Ascending aorta (tissue), 2 donors: ENCODE results near the gene PLA2G4E. TPM values are rescaled to one million over a fixed set of nuclear protein-coding genes. Genes with fewer than 3 reads are reported as not detected.

Experiments used
- DNase-seq, 2 donors: peaks; one replicate each; pipeline ENCODE4 v3.0.0-alpha.2; 2019; ENCODE audit warnings: low spot score in 2 of 2
- H3K27ac ChIP-seq, 2 donors: fragments of 200-600 bp; sonication (generic); one replicate each; pipeline ENCODE4 v1.5.1; 2016 to 2017; ENCODE audit warnings: mild to moderate bottlenecking in 1 of 2
- H3K27me3 ChIP-seq: fragments of 200-600 bp; sonication (generic); one replicate; pipeline ENCODE4 v1.5.1; 2017
- H3K36me3 ChIP-seq, 2 donors: fragments of 200-600 bp; sonication (generic); one replicate each; pipeline ENCODE4 v1.5.1; 2016
- H3K4me1 ChIP-seq, 2 donors: fragments of 200-600 bp; sonication (generic); one replicate each; pipeline ENCODE4 v1.5.1; 2016 to 2017; ENCODE audit warnings: mild to moderate bottlenecking in 1 of 2
- H3K4me3 ChIP-seq, 2 donors: fragments of 200-600 bp; sonication (generic); one replicate each; pipeline ENCODE4 v1.5.1; 2016 to 2017; ENCODE audit warnings: mild to moderate bottlenecking in 1 of 2
- H3K9me3 ChIP-seq, 2 donors: fragments of 200-600 bp; sonication (generic); one replicate each; pipeline ENCODE4 v1.5.1; 2016
- intact Hi-C: fragments of 100-400 bp; cut with DNase I; formaldehyde crosslinking; loops from one replicate; pipeline ENCODE4 v1.15.1; 2023
- total RNA-seq: library from RNA; depleted of rRNA; stranded (reverse); fragments of >200 nt; gene quantifications from one replicate; pipeline ENCODE4 v1.1.0, GENCODE V29; 2016
- TF ChIP-seq, protein P1 (sequence below), 3 experiments: fragments of 200-600 bp in 2 of 3; fragments of 450-650 bp in 1 of 3; sonication (generic) in 2 of 3; IDR thresholded peaks; one replicate each; pipeline ENCODE4 v1.5.1; 2016 to 2019; ENCODE audit warnings: antibody characterized with exemption in 3 of 3, mild to moderate bottlenecking in 1 of 3, moderate library complexity in 1 of 3

PLA2G4E gene
- total RNA-seq, 1 donor from 2014 or later: not detected

GRCh38 chr15:41932511-41933289, 88.1 kb downstream of the PLA2G4E start:
- Histone ChIP-seq H3K9me3 (no peaks in the 10 kb centered on the region), H3K36me3 (peaks cover 3 to 5% of the 10 kb centered on the region in 2 donors), H3K27me3 (no peaks in the 10 kb centered on the region), H3K4me3 (no peak overlapping the region), H3K27ac (peak overlapping the region; percentile 59 to 72), H3K4me1 (peaks cover 35 to 68% of the 10 kb centered on the region in 2 donors)
- DNase-seq: no peak
- intact Hi-C loops: loop anchor here (1.0 kb wide), 1 partner anchor 40 kb away; the partner anchor contains the start of gene EHD4
- TF ChIP-seq, protein P1, sequence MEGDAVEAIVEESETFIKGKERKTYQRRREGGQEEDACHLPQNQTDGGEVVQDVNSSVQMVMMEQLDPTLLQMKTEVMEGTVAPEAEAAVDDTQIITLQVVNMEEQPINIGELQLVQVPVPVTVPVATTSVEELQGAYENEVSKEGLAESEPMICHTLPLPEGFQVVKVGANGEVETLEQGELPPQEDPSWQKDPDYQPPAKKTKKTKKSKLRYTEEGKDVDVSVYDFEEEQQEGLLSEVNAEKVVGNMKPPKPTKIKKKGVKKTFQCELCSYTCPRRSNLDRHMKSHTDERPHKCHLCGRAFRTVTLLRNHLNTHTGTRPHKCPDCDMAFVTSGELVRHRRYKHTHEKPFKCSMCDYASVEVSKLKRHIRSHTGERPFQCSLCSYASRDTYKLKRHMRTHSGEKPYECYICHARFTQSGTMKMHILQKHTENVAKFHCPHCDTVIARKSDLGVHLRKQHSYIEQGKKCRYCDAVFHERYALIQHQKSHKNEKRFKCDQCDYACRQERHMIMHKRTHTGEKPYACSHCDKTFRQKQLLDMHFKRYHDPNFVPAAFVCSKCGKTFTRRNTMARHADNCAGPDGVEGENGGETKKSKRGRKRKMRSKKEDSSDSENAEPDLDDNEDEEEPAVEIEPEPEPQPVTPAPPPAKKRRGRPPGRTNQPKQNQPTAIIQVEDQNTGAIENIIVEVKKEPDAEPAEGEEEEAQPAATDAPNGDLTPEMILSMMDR (IDR thresholded peaks at IDR 0.05): no peak

- intact Hi-C loops: no loop called here
- H3K27ac ChIP-seq: peak overlapping the region; percentile 59 to 72
- DNase-seq: no peak
Observed at GRCh38 chr15:41932101-41932500, 88.7 kb downstream of the PLA2G4E start.

More at GRCh38 chr15:41932101-41932500, 88.7 kb downstream of the PLA2G4E start:
- Histone ChIP-seq H3K4me3 (no peak overlapping the region), H3K36me3 (peaks cover 0 to 5% of the 10 kb centered on the region in 2 donors), H3K4me1 (peaks cover 35 to 68% of the 10 kb centered on the region in 2 donors), H3K27me3 (no peaks in the 10 kb centered on the region), H3K9me3 (no peaks in the 10 kb centered on the region)
- TF ChIP-seq, protein P1 (IDR thresholded peaks at IDR 0.05): no peak

Other genes with a start within 250 kb of the PLA2G4E start
- 27.6 TPM for gene MAPKBP1, start 246.6 kb downstream of the PLA2G4E start, total RNA-seq
- 16.4 TPM for gene JMJD7, start 192.9 kb downstream of the PLA2G4E start, total RNA-seq
- 13.9 TPM for gene PLA2G4B, start 182.2 kb downstream of the PLA2G4E start, total RNA-seq
- 1.5 TPM for gene SPTBN5, start 127.0 kb downstream of the PLA2G4E start, total RNA-seq
- gene EHD4, start 48.5 kb downstream of the PLA2G4E start, total RNA-seq: 70.4 TPM
- gene PLA2G4D, start 73.5 kb upstream of the PLA2G4E start, total RNA-seq: not detected
- not detected for gene PLA2G4F, start 135.6 kb upstream of the PLA2G4E start, total RNA-seq
- 91.9 TPM for gene VPS39, start 187.3 kb upstream of the PLA2G4E start, total RNA-seq